Smooth muscle cell (in vitro differentiated cells): ENCODE results near the gene MAN2B1. TPM values are rescaled to one million over a fixed set of nuclear protein-coding genes. Genes with fewer than 3 reads are reported as not detected.

Source experiments
- DNase-seq: peaks from one replicate; lab custom pipeline; 2025; ENCODE audit not compliant: unreplicated experiment; lab: John Stamatoyannopoulos, UW
- H2AFZ ChIP-seq: fragments of 200-600 bp; sonication (generic); 2 replicates; pipeline ENCODE4 v1.6.0; 2016; ENCODE audit warnings: antibody characterized with exemption, low read depth, mild to moderate bottlenecking
- H3F3A ChIP-seq: fragments of 200-600 bp; sonication (generic); 2 replicates; pipeline ENCODE4 v1.6.0; 2017; ENCODE audit warnings: antibody characterized with exemption, low read depth
- H3K27ac ChIP-seq: fragments of 200-600 bp; sonication (generic); 2 replicates; pipeline ENCODE4 v1.5.1; 2016; ENCODE audit warnings: low read depth, mild to moderate bottlenecking
- H3K27me3 ChIP-seq: fragments of 200-600 bp; sonication (generic); 2 replicates; pipeline ENCODE4 v1.6.1; 2016; ENCODE audit warnings: low read depth, mild to moderate bottlenecking
- H3K36me3 ChIP-seq: fragments of 200-600 bp; sonication (generic); 2 replicates; pipeline ENCODE4 v1.5.1; 2016; ENCODE audit warnings: low read depth
- H3K4me1 ChIP-seq: fragments of 200-600 bp; sonication (generic); 2 replicates; pipeline ENCODE4 v1.5.1; 2016; ENCODE audit warnings: low read depth
- H3K4me2 ChIP-seq: fragments of 200-600 bp; sonication (generic); 2 replicates; pipeline ENCODE4 v1.6.0; 2016; ENCODE audit warnings: mild to moderate bottlenecking
- H3K4me3 ChIP-seq: fragments of 200-600 bp; sonication (generic); 2 replicates; pipeline ENCODE4 v1.5.1; 2016; ENCODE audit warnings: mild to moderate bottlenecking
- H3K79me2 ChIP-seq: fragments of 200-600 bp; sonication (generic); 2 replicates; pipeline ENCODE4 v1.6.0; 2016; ENCODE audit warnings: low read depth, mild to moderate bottlenecking
- H3K9ac ChIP-seq: fragments of 200-600 bp; sonication (generic); 2 replicates; pipeline ENCODE4 v1.6.0; 2016; ENCODE audit warnings: low read depth
- H3K9me3 ChIP-seq: fragments of 200-600 bp; sonication (generic); replicated peaks from 2 replicates; pipeline ENCODE4 v1.5.1; 2016; ENCODE audit warnings: low read depth
- H4K20me1 ChIP-seq: fragments of 200-600 bp; sonication (generic); 2 replicates; pipeline ENCODE4 v1.6.0; 2016; ENCODE audit warnings: low read depth
- WGBS: methylation state at CpG from one replicate; pipeline ENCODE4 v1.1.7; 2016; ENCODE audit warnings: low lambda C conversion rate; 5-methylcytosine and 5-hydroxymethylcytosine counted together
- polyA plus RNA-seq: library from polyadenylated mRNA; unstranded; fragments of >200 nt; fragmentation: Nextera tagmentation; extraction: Ambion mirVana; gene quantifications from 2 replicates; pipeline ENCODE4 v1.2.1, GENCODE V29; 2016
- total RNA-seq: library from RNA; depleted of rRNA; stranded (reverse); fragments of >200 nt; gene quantifications from 2 replicates; pipeline ENCODE4 v1.2.3, GENCODE V29; 2014
- TF ChIP-seq, protein P1 (sequence below): fragments of 200-600 bp; sonication (generic); IDR thresholded peaks from 2 replicates; pipeline ENCODE4 v1.5.1; 2017; ENCODE audit warnings: borderline replicate concordance, mild to moderate bottlenecking, antibody characterized with exemption; ENCODE audit not compliant: insufficient read depth, poor library complexity, severe bottlenecking

The MAN2B1 gene
- total and polyA plus RNA-seq, 2 experiments from 2014 or later: 51.0 to 69.2 TPM

DNA sequence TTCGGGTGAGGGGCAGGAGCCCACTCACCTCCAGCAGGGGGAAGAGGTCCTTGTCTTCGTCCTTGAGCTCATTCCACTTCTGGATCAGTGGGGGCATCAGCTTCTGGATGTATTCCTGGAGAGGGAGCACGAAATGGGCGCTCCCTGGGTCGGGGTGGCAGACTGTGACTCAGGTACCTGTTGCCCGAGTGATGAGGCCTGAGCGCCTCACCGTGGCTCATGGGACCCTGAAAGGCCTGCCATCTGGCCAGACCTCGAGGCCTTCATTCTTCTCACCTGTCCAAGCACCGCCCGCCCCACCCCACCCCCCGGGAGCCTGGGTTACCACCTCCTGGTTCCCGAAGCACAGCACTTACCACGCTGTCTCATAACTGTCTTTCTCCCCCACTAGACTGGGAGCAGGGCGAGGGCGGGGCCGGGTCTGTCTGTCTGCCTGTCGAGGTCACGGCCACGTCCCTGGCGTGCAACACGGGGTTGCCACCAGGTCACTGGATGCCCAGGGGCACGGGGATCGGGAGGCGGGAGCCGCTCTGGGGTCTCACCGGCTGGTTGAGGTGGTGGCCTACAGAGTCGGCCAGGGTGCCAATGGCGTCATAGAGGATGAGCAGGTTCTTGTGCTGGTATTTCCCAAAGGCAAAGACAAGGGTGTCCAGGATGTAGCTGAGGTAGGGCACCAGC lies 39.3 kb upstream of the MAN2B1 start:
- no peak overlapping the region for H3K4me2 ChIP-seq
- WGBS: 96% methylated on average over 25 of the region's 29 CpGs
- no peaks in the 10 kb centered on the region for H4K20me1 ChIP-seq
- no peak overlapping the region for H3K9ac ChIP-seq
- no peaks in the 10 kb centered on the region for H3K27me3 ChIP-seq
- H3F3A ChIP-seq: no peaks in the 10 kb centered on the region
- TF ChIP-seq, protein P1, sequence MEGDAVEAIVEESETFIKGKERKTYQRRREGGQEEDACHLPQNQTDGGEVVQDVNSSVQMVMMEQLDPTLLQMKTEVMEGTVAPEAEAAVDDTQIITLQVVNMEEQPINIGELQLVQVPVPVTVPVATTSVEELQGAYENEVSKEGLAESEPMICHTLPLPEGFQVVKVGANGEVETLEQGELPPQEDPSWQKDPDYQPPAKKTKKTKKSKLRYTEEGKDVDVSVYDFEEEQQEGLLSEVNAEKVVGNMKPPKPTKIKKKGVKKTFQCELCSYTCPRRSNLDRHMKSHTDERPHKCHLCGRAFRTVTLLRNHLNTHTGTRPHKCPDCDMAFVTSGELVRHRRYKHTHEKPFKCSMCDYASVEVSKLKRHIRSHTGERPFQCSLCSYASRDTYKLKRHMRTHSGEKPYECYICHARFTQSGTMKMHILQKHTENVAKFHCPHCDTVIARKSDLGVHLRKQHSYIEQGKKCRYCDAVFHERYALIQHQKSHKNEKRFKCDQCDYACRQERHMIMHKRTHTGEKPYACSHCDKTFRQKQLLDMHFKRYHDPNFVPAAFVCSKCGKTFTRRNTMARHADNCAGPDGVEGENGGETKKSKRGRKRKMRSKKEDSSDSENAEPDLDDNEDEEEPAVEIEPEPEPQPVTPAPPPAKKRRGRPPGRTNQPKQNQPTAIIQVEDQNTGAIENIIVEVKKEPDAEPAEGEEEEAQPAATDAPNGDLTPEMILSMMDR: no peak
- DNase-seq: no peak
- H3K36me3 ChIP-seq: peaks cover 6% of the 10 kb centered on the region
- H3K9me3 ChIP-seq: no peaks in the 10 kb centered on the region
- H3K4me3 ChIP-seq: no peak overlapping the region
- H3K27ac ChIP-seq: no peak overlapping the region
- no peaks in the 10 kb centered on the region for H3K4me1 ChIP-seq
- no peaks in the 10 kb centered on the region for H3K79me2 ChIP-seq
- H2AFZ ChIP-seq: no peak overlapping the region

DNA sequence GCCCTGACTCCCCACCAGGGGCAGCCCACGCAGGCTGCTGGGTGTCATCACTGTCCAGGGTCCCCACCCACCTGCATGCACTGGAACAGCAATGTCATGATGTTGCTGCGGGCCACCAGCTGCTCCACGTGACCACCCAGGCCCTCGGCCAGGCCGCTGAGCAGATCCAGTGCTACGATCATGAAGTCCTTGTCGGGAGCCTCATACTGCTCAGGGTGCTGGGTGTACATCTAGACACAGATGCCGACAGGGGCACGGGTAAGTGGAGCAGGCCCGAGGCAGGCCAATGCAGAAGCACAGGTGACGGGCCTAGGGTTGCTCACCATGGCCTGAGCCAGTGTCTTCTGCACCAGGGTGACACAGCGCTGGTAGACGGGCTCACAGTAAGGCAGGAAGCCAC lies 38.6 kb upstream of the MAN2B1 start:
- H3K4me2 ChIP-seq: no peak overlapping the region
- H3K36me3 ChIP-seq: peaks cover 6% of the 10 kb centered on the region
- H2AFZ ChIP-seq: no peak overlapping the region
- H3K27ac ChIP-seq: no peak overlapping the region
- no peak for DNase-seq
- H4K20me1 ChIP-seq: no peaks in the 10 kb centered on the region
- no peak overlapping the region for H3K4me3 ChIP-seq
- WGBS: 98% methylated on average over 13 of the region's 13 CpGs
- no peaks in the 10 kb centered on the region for H3K9me3 ChIP-seq
- H3F3A ChIP-seq: no peaks in the 10 kb centered on the region
- no peaks in the 10 kb centered on the region for H3K4me1 ChIP-seq
- no peaks in the 10 kb centered on the region for H3K79me2 ChIP-seq
- no peaks in the 10 kb centered on the region for H3K27me3 ChIP-seq
- TF ChIP-seq, protein P1: no peak
- H3K9ac ChIP-seq: no peak overlapping the region

DNA sequence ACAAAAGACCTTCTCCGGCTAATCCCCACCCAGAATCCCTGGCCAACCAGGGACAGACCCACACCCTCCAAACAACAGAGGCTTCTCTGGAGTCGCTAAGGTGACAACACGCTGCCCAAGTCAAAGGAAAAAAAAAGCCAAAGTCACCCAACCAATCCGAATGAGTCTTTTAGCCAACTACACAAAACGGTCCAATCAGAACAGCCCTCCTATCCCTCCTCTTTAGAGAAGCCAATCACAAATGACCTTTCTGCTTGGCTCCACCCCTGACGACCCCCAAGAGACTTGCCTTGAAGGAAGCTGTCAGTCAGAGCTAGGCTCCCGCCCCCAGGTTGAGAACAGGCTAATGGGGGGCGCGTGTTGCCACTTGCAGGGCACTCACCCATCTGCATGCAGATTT lies 36.5 kb upstream of the MAN2B1 start:
- TF ChIP-seq, protein P1: no peak
- WGBS: 87% methylated on average over 9 of the region's 9 CpGs
- Histone ChIP-seq H2AFZ (no peak overlapping the region), H3K9ac (no peak overlapping the region), H3K9me3 (no peaks in the 10 kb centered on the region), H3K79me2 (no peaks in the 10 kb centered on the region), H3K4me3 (no peak overlapping the region), H3K36me3 (no peaks in the 10 kb centered on the region), H3K27ac (no peak overlapping the region), H4K20me1 (no peaks in the 10 kb centered on the region), H3K4me2 (no peak overlapping the region), H3F3A (peaks cover 5% of the 10 kb centered on the region), H3K27me3 (no peaks in the 10 kb centered on the region), H3K4me1 (no peaks in the 10 kb centered on the region)
- no peak for DNase-seq
